Left lung (tissue), 10 donors: ENCODE results near the gene ZNF764. TPM values are rescaled to one million over a fixed set of nuclear protein-coding genes. Genes with fewer than 3 reads are reported as not detected.

ENCODE experiments used
- ATAC-seq: fragments of 200-7000 bp; cut with Tn5 transposase; one replicate; pipeline ENCODE4 v1.9.1; 2020; ENCODE audit warnings: moderate library complexity
- DNase-seq, 4 donors: peaks; one replicate each; pipeline ENCODE4 v3.0.0-alpha.2; 2013 to 2020
- H3K27ac ChIP-seq, 2 donors: fragments of 200-600 bp; sonication (generic) in 1 of 2; one replicate each; pipeline versions ENCODE4 v1.5.0 to v1.8.0; 2020 to 2021
- H3K27me3 ChIP-seq, 2 donors: fragments of 200-600 bp; sonication (generic) in 1 of 2; one replicate each; pipeline versions ENCODE4 v1.5.0 to v1.8.0; 2020 to 2021
- H3K36me3 ChIP-seq, 2 donors: fragments of 200-600 bp; sonication (generic) in 1 of 2; one replicate each; pipeline versions ENCODE4 v1.5.0 to v1.8.0; 2020 to 2021
- H3K4me1 ChIP-seq, 2 donors: fragments of 200-600 bp; one replicate each; pipeline ENCODE4 v1.8.0; 2021
- H3K4me3 ChIP-seq, 2 donors: fragments of 200-600 bp; sonication (generic) in 1 of 2; one replicate each; pipeline versions ENCODE4 v1.5.0 to v1.8.0; 2020 to 2021; ENCODE audit warnings: mild to moderate bottlenecking in 1 of 2
- H3K9me3 ChIP-seq, 2 donors: fragments of 200-600 bp; sonication (generic) in 1 of 2; one replicate each; pipeline versions ENCODE4 v1.5.0 to v1.8.0; 2020 to 2021
- intact Hi-C, 2 donors: fragments of 100-400 bp; cut with DNase I; formaldehyde crosslinking; loops; one replicate each; pipeline versions ENCODE4 v1.11.2 to v1.14.2; 2022
- polyA plus RNA-seq, 6 donors: library from polyadenylated mRNA; unstranded; fragments of 120-200 nt; gene quantifications; one replicate each; pipeline ENCODE4 v1.2.1, GENCODE V29; 2013; ENCODE audit not compliant: insufficient read length in 6 of 6
- total RNA-seq, 2 donors: library from RNA; stranded (reverse); fragmentation: NEBNext Ultra II Directional; extraction: Animal tissue kit (Norgen Biotek cat#: 25700); gene quantifications; one replicate each; pipeline ENCODE4 v1.2.1, GENCODE V29; 2021
- TF ChIP-seq, protein P1 (sequence below), 2 donors: fragments of 200-600 bp; sonication (generic) in 1 of 2; IDR thresholded peaks; one replicate each; pipeline versions ENCODE4 v1.5.0 to v1.8.0; 2021; ENCODE audit warnings: antibody characterized with exemption in 2 of 2
- donor health status: DM: no; HTN: yes; CAD: no.
- donor health status: DM: no; HTN: no; CAD: no.

ZNF764 gene
- total and polyA plus RNA-seq, 8 donors: 7.4 to 15.8 (median 11.8) TPM

- DNase-seq (peak in 2 of 4 donors; percentile 54 to 87), ATAC-seq (no peak)
- Histone ChIP-seq H3K4me3 (peak overlapping the region; percentile 28 to 54), H3K36me3 (peaks cover 0 to 2% of the 10 kb centered on the region in 2 donors), H3K27ac (peak overlapping the region; percentile 66 to 89), H3K9me3 (no peaks in the 10 kb centered on the region), H3K4me1 (peaks cover 0 to 49% of the 10 kb centered on the region in 2 donors), H3K27me3 (no peaks in the 10 kb centered on the region)
- intact Hi-C loops: no loop called here
- TF ChIP-seq, protein P1, sequence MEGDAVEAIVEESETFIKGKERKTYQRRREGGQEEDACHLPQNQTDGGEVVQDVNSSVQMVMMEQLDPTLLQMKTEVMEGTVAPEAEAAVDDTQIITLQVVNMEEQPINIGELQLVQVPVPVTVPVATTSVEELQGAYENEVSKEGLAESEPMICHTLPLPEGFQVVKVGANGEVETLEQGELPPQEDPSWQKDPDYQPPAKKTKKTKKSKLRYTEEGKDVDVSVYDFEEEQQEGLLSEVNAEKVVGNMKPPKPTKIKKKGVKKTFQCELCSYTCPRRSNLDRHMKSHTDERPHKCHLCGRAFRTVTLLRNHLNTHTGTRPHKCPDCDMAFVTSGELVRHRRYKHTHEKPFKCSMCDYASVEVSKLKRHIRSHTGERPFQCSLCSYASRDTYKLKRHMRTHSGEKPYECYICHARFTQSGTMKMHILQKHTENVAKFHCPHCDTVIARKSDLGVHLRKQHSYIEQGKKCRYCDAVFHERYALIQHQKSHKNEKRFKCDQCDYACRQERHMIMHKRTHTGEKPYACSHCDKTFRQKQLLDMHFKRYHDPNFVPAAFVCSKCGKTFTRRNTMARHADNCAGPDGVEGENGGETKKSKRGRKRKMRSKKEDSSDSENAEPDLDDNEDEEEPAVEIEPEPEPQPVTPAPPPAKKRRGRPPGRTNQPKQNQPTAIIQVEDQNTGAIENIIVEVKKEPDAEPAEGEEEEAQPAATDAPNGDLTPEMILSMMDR (IDR thresholded peaks at IDR 0.05): no peak
Observed at GRCh38 chr16:30561089-30561816, 3.1 kb upstream of the ZNF764 start.

DNA sequence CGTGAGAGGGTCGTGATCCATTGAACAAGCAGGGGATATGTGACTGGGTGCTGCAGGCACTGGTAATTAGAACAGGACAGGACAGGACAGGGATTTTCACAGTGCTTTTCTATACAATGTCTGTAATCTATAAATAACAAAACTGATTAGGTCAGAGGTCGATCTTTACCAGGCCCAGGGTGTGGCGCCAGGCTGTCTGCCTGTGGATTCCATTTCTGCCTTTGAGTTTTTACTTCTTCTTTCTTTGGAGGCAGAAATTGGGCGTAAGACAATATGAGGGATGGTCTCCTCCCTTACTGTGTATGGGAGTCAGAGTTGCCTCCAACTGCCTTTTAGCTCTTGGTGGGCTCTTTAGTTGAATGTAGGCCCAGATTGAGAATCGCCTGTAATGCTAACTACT, 1.5 kb upstream of the ZNF764 start:
- ATAC-seq: no peak
- no peaks in the 10 kb centered on the region for H3K27me3 ChIP-seq
- intact Hi-C loops: no loop called here
- H3K27ac ChIP-seq: peak overlapping the region in 1 of 2 donors; percentile 98
- no peaks in the 10 kb centered on the region for H3K9me3 ChIP-seq
- H3K36me3 ChIP-seq: peaks cover 0 to 17% of the 10 kb centered on the region in 2 donors
- peaks cover 0 to 54% of the 10 kb centered on the region in 2 donors for H3K4me1 ChIP-seq
- TF ChIP-seq, protein P1 (IDR thresholded peaks at IDR 0.05): no peak
- DNase-seq: no peak
- no peak overlapping the region for H3K4me3 ChIP-seq

- DNase-seq: peak in 1 of 4 donors; percentile 27
- no peak for ATAC-seq
- intact Hi-C loops: no loop called here
- Histone ChIP-seq H3K36me3 (peaks cover 0 to 25% of the 10 kb centered on the region in 2 donors), H3K9me3 (no peaks in the 10 kb centered on the region), H3K4me1 (peaks cover 0 to 55% of the 10 kb centered on the region in 2 donors), H3K27me3 (no peaks in the 10 kb centered on the region), H3K27ac (peak overlapping the region; percentile 83 to 98), H3K4me3 (peak overlapping the region in 1 of 2 donors; percentile 95)
- TF ChIP-seq, protein P1 (IDR thresholded peaks at IDR 0.05): no peak
Observed at GRCh38 chr16:30558789-30559377, 709 bp upstream of the ZNF764 start.

- TF ChIP-seq, protein P1 (IDR thresholded peaks at IDR 0.05): no peak
- peaks cover 0 to 67% of the 10 kb centered on the region in 2 donors for H3K4me1 ChIP-seq
- DNase-seq (peak in 1 of 4 donors; percentile 27), ATAC-seq (no peak)
- peaks cover 0 to 31% of the 10 kb centered on the region in 2 donors for H3K36me3 ChIP-seq
- H3K27ac ChIP-seq: peak overlapping the region; percentile 94 to 98
- intact Hi-C loops: no loop called here
- H3K27me3 ChIP-seq: no peaks in the 10 kb centered on the region
- H3K4me3 ChIP-seq: peak overlapping the region; percentile 95 to 98
- H3K9me3 ChIP-seq: no peaks in the 10 kb centered on the region
Observed at GRCh38 chr16:30557707-30557956, 542 bp downstream of the ZNF764 start.

DNA sequence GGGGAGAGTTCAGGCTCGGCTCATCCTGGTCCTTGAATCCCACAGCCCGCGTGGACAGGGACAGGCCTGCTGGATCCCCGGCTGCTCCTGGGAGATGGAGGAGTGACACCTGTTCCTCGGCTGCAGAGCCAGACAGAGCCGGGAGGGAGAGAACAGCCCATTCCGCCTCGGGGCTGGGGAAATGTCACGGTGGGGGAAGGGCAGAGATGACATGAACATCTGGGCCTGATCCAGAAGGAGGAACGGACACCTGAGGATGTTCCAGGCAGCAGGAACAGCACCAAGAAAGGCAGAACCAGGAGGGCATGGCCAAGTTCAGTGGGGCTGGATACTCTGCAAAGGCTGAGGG, 2.1 kb downstream of the ZNF764 start:
- ATAC-seq: no peak
- Histone ChIP-seq H3K4me1 (peaks cover 0 to 67% of the 10 kb centered on the region in 2 donors), H3K4me3 (no peak overlapping the region), H3K9me3 (no peaks in the 10 kb centered on the region), H3K36me3 (peaks cover 0 to 31% of the 10 kb centered on the region in 2 donors), H3K27ac (no peak overlapping the region), H3K27me3 (no peaks in the 10 kb centered on the region)
- TF ChIP-seq, protein P1 (IDR thresholded peaks at IDR 0.05): no peak
- intact Hi-C loops: no loop called here
- peak in 1 of 4 donors; percentile 62 for DNase-seq
